Measurements from ENCODE around the gene CACNA2D4. TPM values are rescaled to one million over a fixed set of nuclear protein-coding genes. Genes with fewer than 3 reads are reported as not detected.

The CACNA2D4 gene
- total and polyA plus RNA-seq, 2 of the 13 experiments (the other 11 are each of a cell fraction or from before 2014, with no cell fraction given): 14.2 to 136 TPM

DNA sequence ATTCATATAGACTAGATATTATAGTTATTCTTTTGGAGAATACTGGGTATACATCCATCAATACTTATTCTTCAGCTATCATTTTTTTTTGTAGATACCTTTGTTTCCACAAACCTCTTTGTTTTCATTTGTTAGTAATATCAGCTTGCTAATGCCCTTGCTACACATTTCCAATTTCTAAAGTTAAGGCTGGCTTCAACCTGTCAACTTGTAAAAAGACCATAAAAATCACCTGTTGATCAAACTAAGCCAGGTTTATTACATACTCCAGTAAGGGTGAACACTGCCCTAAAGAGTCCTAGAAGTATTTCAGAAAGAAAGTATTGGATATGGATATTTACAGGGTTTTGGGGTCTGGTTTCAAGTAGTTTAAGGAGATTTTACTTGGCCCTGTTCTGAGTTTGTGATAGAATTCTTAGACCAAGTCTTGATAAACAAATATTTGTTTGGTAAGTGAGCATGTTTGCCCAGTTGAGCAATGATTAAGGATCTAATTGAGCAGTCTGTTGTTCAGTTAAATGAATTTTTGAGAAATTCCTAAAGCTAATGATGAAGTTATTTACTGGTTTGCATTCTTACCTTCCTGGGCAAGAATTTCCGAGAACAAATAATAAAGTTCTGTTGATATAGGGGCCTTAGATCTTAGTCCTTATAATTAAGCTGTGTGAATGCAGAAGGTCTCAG is 150.9 kb downstream of the CACNA2D4 start (continued):
- TF ChIP-seq, protein P1, sequence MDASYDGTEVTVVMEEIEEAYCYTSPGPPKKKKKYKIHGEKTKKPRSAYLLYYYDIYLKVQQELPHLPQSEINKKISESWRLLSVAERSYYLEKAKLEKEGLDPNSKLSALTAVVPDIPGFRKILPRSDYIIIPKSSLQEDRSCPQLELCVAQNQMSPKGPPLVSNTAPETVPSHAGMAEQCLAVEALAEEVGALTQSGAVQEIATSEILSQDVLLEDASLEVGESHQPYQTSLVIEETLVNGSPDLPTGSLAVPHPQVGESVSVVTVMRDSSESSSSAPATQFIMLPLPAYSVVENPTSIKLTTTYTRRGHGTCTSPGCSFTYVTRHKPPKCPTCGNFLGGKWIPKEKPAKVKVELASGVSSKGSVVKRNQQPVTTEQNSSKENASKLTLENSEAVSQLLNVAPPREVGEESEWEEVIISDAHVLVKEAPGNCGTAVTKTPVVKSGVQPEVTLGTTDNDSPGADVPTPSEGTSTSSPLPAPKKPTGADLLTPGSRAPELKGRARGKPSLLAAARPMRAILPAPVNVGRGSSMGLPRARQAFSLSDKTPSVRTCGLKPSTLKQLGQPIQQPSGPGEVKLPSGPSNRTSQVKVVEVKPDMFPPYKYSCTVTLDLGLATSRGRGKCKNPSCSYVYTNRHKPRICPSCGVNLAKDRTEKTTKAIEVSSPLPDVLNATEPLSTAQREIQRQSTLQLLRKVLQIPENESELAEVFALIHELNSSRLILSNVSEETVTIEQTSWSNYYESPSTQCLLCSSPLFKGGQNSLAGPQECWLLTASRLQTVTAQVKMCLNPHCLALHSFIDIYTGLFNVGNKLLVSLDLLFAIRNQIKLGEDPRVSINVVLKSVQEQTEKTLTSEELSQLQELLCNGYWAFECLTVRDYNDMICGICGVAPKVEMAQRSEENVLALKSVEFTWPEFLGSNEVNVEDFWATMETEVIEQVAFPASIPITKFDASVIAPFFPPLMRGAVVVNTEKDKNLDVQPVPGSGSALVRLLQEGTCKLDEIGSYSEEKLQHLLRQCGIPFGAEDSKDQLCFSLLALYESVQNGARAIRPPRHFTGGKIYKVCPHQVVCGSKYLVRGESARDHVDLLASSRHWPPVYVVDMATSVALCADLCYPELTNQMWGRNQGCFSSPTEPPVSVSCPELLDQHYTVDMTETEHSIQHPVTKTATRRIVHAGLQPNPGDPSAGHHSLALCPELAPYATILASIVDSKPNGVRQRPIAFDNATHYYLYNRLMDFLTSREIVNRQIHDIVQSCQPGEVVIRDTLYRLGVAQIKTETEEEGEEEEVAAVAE (CRISPR knock-in tag; IDR thresholded peaks at IDR 0.05; ENCODE audit: borderline replicate concordance): no peak
- no peak for TF ChIP-seq ZNF138 (CRISPR knock-in tag; IDR thresholded peaks at IDR 0.05; ENCODE audit: low read depth)
- TF ChIP-seq NFIC (IDR thresholded peaks at IDR 0.05; ENCODE audit: low read length): 0 out of 2 replicates have a peak, but pooled peaks have one; percentile 22
- TF ChIP-seq GATAD2A (CRISPR knock-in tag; IDR thresholded peaks at IDR 0.05): peak; percentile 62
- TF ChIP-seq PCBP1 (IDR thresholded peaks at IDR 0.05; ENCODE audit: borderline replicate concordance, low read depth, low read length): no peak
- TF ChIP-seq, protein P2, sequence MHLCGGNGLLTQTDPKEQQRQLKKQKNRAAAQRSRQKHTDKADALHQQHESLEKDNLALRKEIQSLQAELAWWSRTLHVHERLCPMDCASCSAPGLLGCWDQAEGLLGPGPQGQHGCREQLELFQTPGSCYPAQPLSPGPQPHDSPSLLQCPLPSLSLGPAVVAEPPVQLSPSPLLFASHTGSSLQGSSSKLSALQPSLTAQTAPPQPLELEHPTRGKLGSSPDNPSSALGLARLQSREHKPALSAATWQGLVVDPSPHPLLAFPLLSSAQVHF (CRISPR knock-in tag; IDR thresholded peaks at IDR 0.05): no peak
- TF ChIP-seq, protein P3, sequence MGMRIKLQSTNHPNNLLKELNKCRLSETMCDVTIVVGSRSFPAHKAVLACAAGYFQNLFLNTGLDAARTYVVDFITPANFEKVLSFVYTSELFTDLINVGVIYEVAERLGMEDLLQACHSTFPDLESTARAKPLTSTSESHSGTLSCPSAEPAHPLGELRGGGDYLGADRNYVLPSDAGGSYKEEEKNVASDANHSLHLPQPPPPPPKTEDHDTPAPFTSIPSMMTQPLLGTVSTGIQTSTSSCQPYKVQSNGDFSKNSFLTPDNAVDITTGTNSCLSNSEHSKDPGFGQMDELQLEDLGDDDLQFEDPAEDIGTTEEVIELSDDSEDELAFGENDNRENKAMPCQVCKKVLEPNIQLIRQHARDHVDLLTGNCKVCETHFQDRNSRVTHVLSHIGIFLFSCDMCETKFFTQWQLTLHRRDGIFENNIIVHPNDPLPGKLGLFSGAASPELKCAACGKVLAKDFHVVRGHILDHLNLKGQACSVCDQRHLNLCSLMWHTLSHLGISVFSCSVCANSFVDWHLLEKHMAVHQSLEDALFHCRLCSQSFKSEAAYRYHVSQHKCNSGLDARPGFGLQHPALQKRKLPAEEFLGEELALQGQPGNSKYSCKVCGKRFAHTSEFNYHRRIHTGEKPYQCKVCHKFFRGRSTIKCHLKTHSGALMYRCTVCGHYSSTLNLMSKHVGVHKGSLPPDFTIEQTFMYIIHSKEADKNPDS (CRISPR knock-in tag; IDR thresholded peaks at IDR 0.05): no peak
- TF ChIP-seq ZNF24 (IDR thresholded peaks at IDR 0.05): no peak
- TF ChIP-seq, protein P4, sequence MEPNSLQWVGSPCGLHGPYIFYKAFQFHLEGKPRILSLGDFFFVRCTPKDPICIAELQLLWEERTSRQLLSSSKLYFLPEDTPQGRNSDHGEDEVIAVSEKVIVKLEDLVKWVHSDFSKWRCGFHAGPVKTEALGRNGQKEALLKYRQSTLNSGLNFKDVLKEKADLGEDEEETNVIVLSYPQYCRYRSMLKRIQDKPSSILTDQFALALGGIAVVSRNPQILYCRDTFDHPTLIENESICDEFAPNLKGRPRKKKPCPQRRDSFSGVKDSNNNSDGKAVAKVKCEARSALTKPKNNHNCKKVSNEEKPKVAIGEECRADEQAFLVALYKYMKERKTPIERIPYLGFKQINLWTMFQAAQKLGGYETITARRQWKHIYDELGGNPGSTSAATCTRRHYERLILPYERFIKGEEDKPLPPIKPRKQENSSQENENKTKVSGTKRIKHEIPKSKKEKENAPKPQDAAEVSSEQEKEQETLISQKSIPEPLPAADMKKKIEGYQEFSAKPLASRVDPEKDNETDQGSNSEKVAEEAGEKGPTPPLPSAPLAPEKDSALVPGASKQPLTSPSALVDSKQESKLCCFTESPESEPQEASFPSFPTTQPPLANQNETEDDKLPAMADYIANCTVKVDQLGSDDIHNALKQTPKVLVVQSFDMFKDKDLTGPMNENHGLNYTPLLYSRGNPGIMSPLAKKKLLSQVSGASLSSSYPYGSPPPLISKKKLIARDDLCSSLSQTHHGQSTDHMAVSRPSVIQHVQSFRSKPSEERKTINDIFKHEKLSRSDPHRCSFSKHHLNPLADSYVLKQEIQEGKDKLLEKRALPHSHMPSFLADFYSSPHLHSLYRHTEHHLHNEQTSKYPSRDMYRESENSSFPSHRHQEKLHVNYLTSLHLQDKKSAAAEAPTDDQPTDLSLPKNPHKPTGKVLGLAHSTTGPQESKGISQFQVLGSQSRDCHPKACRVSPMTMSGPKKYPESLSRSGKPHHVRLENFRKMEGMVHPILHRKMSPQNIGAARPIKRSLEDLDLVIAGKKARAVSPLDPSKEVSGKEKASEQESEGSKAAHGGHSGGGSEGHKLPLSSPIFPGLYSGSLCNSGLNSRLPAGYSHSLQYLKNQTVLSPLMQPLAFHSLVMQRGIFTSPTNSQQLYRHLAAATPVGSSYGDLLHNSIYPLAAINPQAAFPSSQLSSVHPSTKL (CRISPR knock-in tag; IDR thresholded peaks at IDR 0.05): peak; percentile 38; the same call in 1 of the 2 replicates
- no peak for TF ChIP-seq ELF1 (CRISPR knock-in tag; IDR thresholded peaks at IDR 0.05)
- no peak for TF ChIP-seq THYN1 (CRISPR knock-in tag; IDR thresholded peaks at IDR 0.05; ENCODE audit: borderline replicate concordance, low read depth)
- no peak for TF ChIP-seq FOXP1 (IDR thresholded peaks at IDR 0.05)
- peak; percentile 60; the same call in 1 of the 2 replicates for TF ChIP-seq FOXP1 (CRISPR knock-in tag; IDR thresholded peaks at IDR 0.05)
- TF ChIP-seq EP300 (IDR thresholded peaks at IDR 0.05; ENCODE audit: low read depth in 2 of 2, low read length in 2 of 2): peak in 1 of 2 experiments; percentile 60; a peak in 1 of 4 replicates
- TF ChIP-seq EP300 (CRISPR knock-in tag; IDR thresholded peaks at IDR 0.05; ENCODE audit: borderline replicate concordance): no peak
- TF ChIP-seq, protein P5, sequence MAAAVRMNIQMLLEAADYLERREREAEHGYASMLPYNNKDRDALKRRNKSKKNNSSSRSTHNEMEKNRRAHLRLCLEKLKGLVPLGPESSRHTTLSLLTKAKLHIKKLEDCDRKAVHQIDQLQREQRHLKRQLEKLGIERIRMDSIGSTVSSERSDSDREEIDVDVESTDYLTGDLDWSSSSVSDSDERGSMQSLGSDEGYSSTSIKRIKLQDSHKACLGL (CRISPR knock-in tag; IDR thresholded peaks at IDR 0.05): no peak
